ENCODE measurements around the gene CASZ1. TPM values are rescaled to one million over a fixed set of nuclear protein-coding genes. Genes with fewer than 3 reads are reported as not detected.

Gene CASZ1
- total RNA-seq, 1 experiment from 2014 or later = 11.7 TPM

- no peak overlapping the region for H3K4me3 Mint-ChIP-seq
- ChIA-PET POLR2A (no interaction called here), CTCF (interaction anchor here (1.5 kb wide), 1 partner anchor 114 kb away, joined by 4 read pairs; no protein-coding TSS in a partner anchor)
- H3K27ac Mint-ChIP-seq = no peak overlapping the region; the same call in 1 of the 2 replicates
- H3K4me1 Mint-ChIP-seq = peaks cover 5% of the 10 kb centered on the region
- TF ChIP-seq HMGXB4 (CRISPR knock-in tag; IDR thresholded peaks at IDR 0.05) (no peak), ZNF317 (CRISPR knock-in tag; IDR thresholded peaks at IDR 0.05; ENCODE audit: borderline replicate concordance, low read depth) (no peak), ZNF416 (CRISPR knock-in tag; IDR thresholded peaks at IDR 0.05) (no peak), HMGA2 (CRISPR knock-in tag; IDR thresholded peaks at IDR 0.05) (no peak), CDX4 (CRISPR knock-in tag; IDR thresholded peaks at IDR 0.05; ENCODE audit: borderline replicate concordance) (no peak), SOX15 (CRISPR knock-in tag; IDR thresholded peaks at IDR 0.05) (no peak), NFE2L1 (CRISPR knock-in tag; IDR thresholded peaks at IDR 0.05) (no peak), ESRRA (CRISPR knock-in tag; IDR thresholded peaks at IDR 0.05; ENCODE audit: borderline replicate concordance) (no peak), CREM (CRISPR knock-in tag; IDR thresholded peaks at IDR 0.05) (no peak), ZNF512 (CRISPR knock-in tag; IDR thresholded peaks at IDR 0.05; ENCODE audit: borderline replicate concordance) (no peak), FOXK1 (CRISPR knock-in tag; IDR thresholded peaks at IDR 0.05) (no peak)
- TF ChIP-seq, protein P1, sequence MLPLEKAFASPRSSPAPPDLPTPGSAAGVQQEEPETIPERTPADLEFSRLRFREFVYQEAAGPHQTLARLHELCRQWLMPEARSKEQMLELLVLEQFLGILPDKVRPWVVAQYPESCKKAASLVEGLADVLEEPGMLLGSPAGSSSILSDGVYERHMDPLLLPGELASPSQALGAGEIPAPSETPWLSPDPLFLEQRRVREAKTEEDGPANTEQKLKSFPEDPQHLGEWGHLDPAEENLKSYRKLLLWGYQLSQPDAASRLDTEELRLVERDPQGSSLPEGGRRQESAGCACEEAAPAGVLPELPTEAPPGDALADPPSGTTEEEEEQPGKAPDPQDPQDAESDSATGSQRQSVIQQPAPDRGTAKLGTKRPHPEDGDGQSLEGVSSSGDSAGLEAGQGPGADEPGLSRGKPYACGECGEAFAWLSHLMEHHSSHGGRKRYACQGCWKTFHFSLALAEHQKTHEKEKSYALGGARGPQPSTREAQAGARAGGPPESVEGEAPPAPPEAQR (CRISPR knock-in tag; IDR thresholded peaks at IDR 0.05) = no peak
- no peaks in the 10 kb centered on the region for H3K27me3 Mint-ChIP-seq (ENCODE audit: low read depth)
- no peaks in the 10 kb centered on the region for H3K9me3 Mint-ChIP-seq
- no peak for DNase-seq (ENCODE audit: low spot score)
- 0 out of 2 replicates have a peak, but pooled peaks cover 2% of the 10 kb centered on the region for H3K36me3 Mint-ChIP-seq
- ATAC-seq = no peak
Observed at GRCh38 chr1:10620776-10621175, 175.7 kb downstream of the CASZ1 start.

- no peaks in the 10 kb centered on the region for H3K27me3 Mint-ChIP-seq (ENCODE audit: low read depth)
- no peaks in the 10 kb centered on the region for H3K36me3 Mint-ChIP-seq
- peaks cover 16% of the 10 kb centered on the region for H3K4me1 Mint-ChIP-seq
- TF ChIP-seq ZNF416 (CRISPR knock-in tag; IDR thresholded peaks at IDR 0.05) (no peak), FOXP4 (CRISPR knock-in tag; IDR thresholded peaks at IDR 0.05) (no peak), ATF3 (CRISPR knock-in tag; conservative IDR thresholded peaks at IDR 0.05) (no peak)
- TF ChIP-seq, protein P2, sequence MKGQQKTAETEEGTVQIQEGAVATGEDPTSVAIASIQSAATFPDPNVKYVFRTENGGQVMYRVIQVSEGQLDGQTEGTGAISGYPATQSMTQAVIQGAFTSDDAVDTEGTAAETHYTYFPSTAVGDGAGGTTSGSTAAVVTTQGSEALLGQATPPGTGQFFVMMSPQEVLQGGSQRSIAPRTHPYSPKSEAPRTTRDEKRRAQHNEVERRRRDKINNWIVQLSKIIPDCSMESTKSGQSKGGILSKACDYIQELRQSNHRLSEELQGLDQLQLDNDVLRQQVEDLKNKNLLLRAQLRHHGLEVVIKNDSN (CRISPR knock-in tag; IDR thresholded peaks at IDR 0.05) = no peak
- TF ChIP-seq, protein P3, sequence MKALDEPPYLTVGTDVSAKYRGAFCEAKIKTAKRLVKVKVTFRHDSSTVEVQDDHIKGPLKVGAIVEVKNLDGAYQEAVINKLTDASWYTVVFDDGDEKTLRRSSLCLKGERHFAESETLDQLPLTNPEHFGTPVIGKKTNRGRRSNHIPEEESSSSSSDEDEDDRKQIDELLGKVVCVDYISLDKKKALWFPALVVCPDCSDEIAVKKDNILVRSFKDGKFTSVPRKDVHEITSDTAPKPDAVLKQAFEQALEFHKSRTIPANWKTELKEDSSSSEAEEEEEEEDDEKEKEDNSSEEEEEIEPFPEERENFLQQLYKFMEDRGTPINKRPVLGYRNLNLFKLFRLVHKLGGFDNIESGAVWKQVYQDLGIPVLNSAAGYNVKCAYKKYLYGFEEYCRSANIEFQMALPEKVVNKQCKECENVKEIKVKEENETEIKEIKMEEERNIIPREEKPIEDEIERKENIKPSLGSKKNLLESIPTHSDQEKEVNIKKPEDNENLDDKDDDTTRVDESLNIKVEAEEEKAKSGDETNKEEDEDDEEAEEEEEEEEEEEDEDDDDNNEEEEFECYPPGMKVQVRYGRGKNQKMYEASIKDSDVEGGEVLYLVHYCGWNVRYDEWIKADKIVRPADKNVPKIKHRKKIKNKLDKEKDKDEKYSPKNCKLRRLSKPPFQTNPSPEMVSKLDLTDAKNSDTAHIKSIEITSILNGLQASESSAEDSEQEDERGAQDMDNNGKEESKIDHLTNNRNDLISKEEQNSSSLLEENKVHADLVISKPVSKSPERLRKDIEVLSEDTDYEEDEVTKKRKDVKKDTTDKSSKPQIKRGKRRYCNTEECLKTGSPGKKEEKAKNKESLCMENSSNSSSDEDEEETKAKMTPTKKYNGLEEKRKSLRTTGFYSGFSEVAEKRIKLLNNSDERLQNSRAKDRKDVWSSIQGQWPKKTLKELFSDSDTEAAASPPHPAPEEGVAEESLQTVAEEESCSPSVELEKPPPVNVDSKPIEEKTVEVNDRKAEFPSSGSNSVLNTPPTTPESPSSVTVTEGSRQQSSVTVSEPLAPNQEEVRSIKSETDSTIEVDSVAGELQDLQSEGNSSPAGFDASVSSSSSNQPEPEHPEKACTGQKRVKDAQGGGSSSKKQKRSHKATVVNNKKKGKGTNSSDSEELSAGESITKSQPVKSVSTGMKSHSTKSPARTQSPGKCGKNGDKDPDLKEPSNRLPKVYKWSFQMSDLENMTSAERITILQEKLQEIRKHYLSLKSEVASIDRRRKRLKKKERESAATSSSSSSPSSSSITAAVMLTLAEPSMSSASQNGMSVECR (CRISPR knock-in tag; IDR thresholded peaks at IDR 0.05; ENCODE audit: borderline replicate concordance) = no peak
- ChIA-PET CTCF (no interaction called here), POLR2A (interaction anchor here (0.6 kb wide), 1 partner anchor 166 kb away, joined by 3 read pairs; no protein-coding TSS in a partner anchor)
- no peak overlapping the region for H3K4me3 Mint-ChIP-seq
- ATAC-seq = no peak
- DNase-seq (ENCODE audit: low spot score) = no peak
- H3K27ac Mint-ChIP-seq = peak overlapping the region; percentile 60; the same call in 1 of the 2 replicates
- no peaks in the 10 kb centered on the region for H3K9me3 Mint-ChIP-seq
Observed at GRCh38 chr1:10617931-10618885, 178.2 kb downstream of the CASZ1 start.

All from WTC11 (cell line).